Lower lobe of right lung (tissue), 2 donors: Measurements from ENCODE around the gene LPCAT4. TPM values are rescaled to one million over a fixed set of nuclear protein-coding genes. Genes with fewer than 3 reads are reported as not detected.

ENCODE experiments used
- ATAC-seq, 2 donors: fragments of 200-7000 bp; cut with Tn5 transposase; one replicate each; pipeline ENCODE4 v1.9.1; 2020 to 2022; ENCODE audit warnings: mild to moderate bottlenecking in 2 of 2, moderate library complexity in 2 of 2
- DNase-seq: peaks from one replicate; pipeline ENCODE4 v3.0.0-alpha.2; 2020
- H3K27ac ChIP-seq: fragments of 200-600 bp; one replicate; pipeline ENCODE4 v1.8.0; 2022
- H3K27me3 ChIP-seq: fragments of 200-600 bp; one replicate; pipeline ENCODE4 v1.8.0; 2022; ENCODE audit warnings: low read depth
- H3K36me3 ChIP-seq: fragments of 200-600 bp; one replicate; pipeline ENCODE4 v1.8.0; 2022; ENCODE audit warnings: mild to moderate bottlenecking
- H3K4me1 ChIP-seq: fragments of 200-600 bp; one replicate; pipeline ENCODE4 v1.8.0; 2022
- H3K4me3 ChIP-seq: fragments of 200-600 bp; one replicate; pipeline ENCODE4 v1.8.0; 2022; ENCODE audit warnings: mild to moderate bottlenecking
- H3K9me3 ChIP-seq: fragments of 200-600 bp; one replicate; pipeline ENCODE4 v1.8.0; 2022
- CTCF ChIP-seq: fragments of 200-600 bp; IDR thresholded peaks from one replicate; pipeline ENCODE4 v1.8.0; 2022; ENCODE audit warnings: antibody characterized with exemption, mild to moderate bottlenecking
- intact Hi-C: fragments of 100-400 bp; cut with DNase I; formaldehyde crosslinking; loops from one replicate; pipeline ENCODE4 v1.11.0; 2022
- total RNA-seq: library from RNA; stranded (reverse); fragmentation: NEBNext Ultra II Directional; extraction: Animal tissue kit (Norgen Biotek cat#: 25700); gene quantifications from one replicate; pipeline ENCODE4 v1.2.1, GENCODE V29; 2021
- donor health status: DM: no; HTN: yes; CAD: no; lungs with severe emphysema.

The LPCAT4 gene
- total RNA-seq, 1 donor from 2014 or later = 37.0 TPM

- Histone ChIP-seq H3K27me3 (no peaks in the 10 kb centered on the region), H3K4me3 (no peak overlapping the region), H3K36me3 (no peaks in the 10 kb centered on the region), H3K9me3 (no peaks in the 10 kb centered on the region), H3K4me1 (peaks cover 12% of the 10 kb centered on the region), H3K27ac (no peak overlapping the region)
- ATAC-seq (no peak), DNase-seq (no peak)
- TF ChIP-seq CTCF = no peak
- intact Hi-C loops = no loop called here
Observed at GRCh38 chr15:34327906-34328305, 39.1 kb downstream of the LPCAT4 start.

- no peak for DNase-seq
- Histone ChIP-seq H3K36me3 (no peaks in the 10 kb centered on the region), H3K9me3 (no peaks in the 10 kb centered on the region), H3K4me1 (no peaks in the 10 kb centered on the region), H3K27me3 (no peaks in the 10 kb centered on the region), H3K27ac (no peak overlapping the region), H3K4me3 (no peak overlapping the region)
- ATAC-seq = no peak
- no peak for TF ChIP-seq CTCF
- intact Hi-C loops = no loop called here
Observed at GRCh38 chr15:34325368-34325767, 41.6 kb downstream of the LPCAT4 start.

- Histone ChIP-seq H3K4me1 (no peaks in the 10 kb centered on the region), H3K27me3 (no peaks in the 10 kb centered on the region), H3K4me3 (no peak overlapping the region), H3K27ac (no peak overlapping the region), H3K36me3 (no peaks in the 10 kb centered on the region), H3K9me3 (no peaks in the 10 kb centered on the region)
- DNase-seq (no peak), ATAC-seq (no peak)
- intact Hi-C loops = no loop called here
- TF ChIP-seq CTCF = no peak
Observed at GRCh38 chr15:34324933-34325332, 42.1 kb downstream of the LPCAT4 start.

DNA sequence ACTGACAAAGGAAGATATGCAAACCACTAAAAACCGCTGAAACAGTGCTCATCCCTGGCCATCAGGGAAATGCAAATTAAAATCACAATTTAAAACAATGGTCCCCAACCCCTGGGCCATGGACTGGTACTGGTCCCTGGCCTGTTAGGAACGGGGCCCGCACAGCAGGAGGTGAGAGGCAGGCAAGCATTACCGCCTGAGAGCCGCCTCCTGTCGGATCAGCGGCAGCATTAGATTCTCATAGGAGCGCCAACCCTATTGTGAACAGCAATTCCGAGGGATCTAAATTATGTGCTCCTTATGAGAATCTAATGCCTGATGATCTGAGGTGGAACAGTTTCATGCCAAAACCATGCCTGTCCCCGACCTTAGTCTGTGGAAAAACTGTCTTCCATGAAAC is 43.8 kb downstream of the LPCAT4 start:
- no peak for DNase-seq
- H3K27me3 ChIP-seq = no peaks in the 10 kb centered on the region
- no peak for ATAC-seq
- intact Hi-C loops = no loop called here
- no peak overlapping the region for H3K4me3 ChIP-seq
- no peak for TF ChIP-seq CTCF
- H3K27ac ChIP-seq = no peak overlapping the region
- H3K36me3 ChIP-seq = no peaks in the 10 kb centered on the region
- H3K4me1 ChIP-seq = peaks cover 11% of the 10 kb centered on the region
- H3K9me3 ChIP-seq = no peaks in the 10 kb centered on the region

- H3K4me1 ChIP-seq = peaks cover 31% of the 10 kb centered on the region
- peak overlapping the region; percentile 61 for H3K4me3 ChIP-seq
- DNase-seq (peak; percentile 71), ATAC-seq (peak; percentile 96 to 99)
- H3K27me3 ChIP-seq = no peaks in the 10 kb centered on the region
- peak overlapping the region; percentile 71 for H3K27ac ChIP-seq
- intact Hi-C loops = no loop called here
- peaks cover 7% of the 10 kb centered on the region for H3K36me3 ChIP-seq
- TF ChIP-seq CTCF = no peak
- no peaks in the 10 kb centered on the region for H3K9me3 ChIP-seq
Observed at GRCh38 chr15:34318277-34319079, 48.5 kb downstream of the LPCAT4 start.
